NCI-H345 treated with DMSO at 0.1 percent for 48 hours (cell line): ENCODE measurements around the gene TMEM86A.

Experiments
- DNase-seq: peaks from one replicate; lab custom pipeline; 2025; ENCODE audit not compliant: unreplicated experiment; lab: John Stamatoyannopoulos, UW

TMEM86A gene

GRCh38 chr11:18754308-18754707 lies 55.7 kb downstream of the TMEM86A start:
- DNase-seq = no peak
